NCI-H146 (cell line): ENCODE data around the gene SEC31B.

Source experiments
- DNase-seq: peaks from one replicate; lab custom pipeline; 2025; lab: John Stamatoyannopoulos, UW

The SEC31B gene

GRCh38 chr10:100519311-100520051 is at the start of gene SEC31B:
Gene SEC31B (minus strand): TSS chr10:100519861. CDS start chr10:100516952, 2,909 bp downstream.
- DNase-seq, result no peak

- no peak for DNase-seq
Measured at GRCh38 chr10:100568912-100569311, 49.3 kb upstream of the SEC31B start.

GRCh38 chr10:100567826-100568225 is 48.2 kb upstream of the SEC31B start:
- DNase-seq, result no peak

- no peak for DNase-seq
Measured at GRCh38 chr10:100567249-100567648, 47.6 kb upstream of the SEC31B start.

- no peak for DNase-seq
Measured at GRCh38 chr10:100566561-100566960, 46.9 kb upstream of the SEC31B start.

GRCh38 chr10:100565206-100565985 is 45.7 kb upstream of the SEC31B start:
- no peak for DNase-seq

GRCh38 chr10:100562008-100562672 is 42.5 kb upstream of the SEC31B start:
- no peak for DNase-seq

GRCh38 chr10:100561005-100561404 is 41.3 kb upstream of the SEC31B start:
- DNase-seq, result no peak

GRCh38 chr10:100560248-100560647 is 40.6 kb upstream of the SEC31B start:
- DNase-seq, result no peak

- DNase-seq, result no peak
Measured at GRCh38 chr10:100554902-100555301, 35.2 kb upstream of the SEC31B start.

- no peak for DNase-seq
Measured at GRCh38 chr10:100553929-100554328, 34.3 kb upstream of the SEC31B start.

GRCh38 chr10:100551738-100552137 is 32.1 kb upstream of the SEC31B start:
- no peak for DNase-seq

- DNase-seq, result no peak
Measured at GRCh38 chr10:100551196-100551595, 31.5 kb upstream of the SEC31B start.

- DNase-seq, result no peak
Measured at GRCh38 chr10:100544950-100545349, 25.3 kb upstream of the SEC31B start.

GRCh38 chr10:100537475-100537874 is 17.8 kb upstream of the SEC31B start:
- no peak for DNase-seq

GRCh38 chr10:100535715-100536353 is 16.2 kb upstream of the SEC31B start, which contains the start of gene HIF1AN:
Gene HIF1AN (plus strand): TSS chr10:100535943. CDS start chr10:100535959, 16 bp downstream.
- peak; percentile 97 for DNase-seq

- DNase-seq, result no peak
Measured at GRCh38 chr10:100535338-100535714, 15.7 kb upstream of the SEC31B start.

- DNase-seq, result no peak
Measured at GRCh38 chr10:100534726-100535125, 15.1 kb upstream of the SEC31B start.

GRCh38 chr10:100531761-100532160 is 12.1 kb upstream of the SEC31B start:
- DNase-seq, result no peak

- DNase-seq, result peak; percentile 85
Measured at GRCh38 chr10:100529475-100530298, 10.0 kb upstream of the SEC31B start, which contains the start of gene NDUFB8. Gene NDUFB8 (minus strand): TSS chr10:100529871. CDS start chr10:100529851, 20 bp downstream.

- no peak for DNase-seq
Measured at GRCh38 chr10:100528921-100529474, 9.3 kb upstream of the SEC31B start.
